Stimulated activated CD8-positive, alpha-beta memory T cell treated with anti-CD3 and anti-CD28 coated beads, Interleukin-12 subunit alpha, Interleukin-12 subunit beta, amount 100 ng/mL, for 24 hours (primary cell): ENCODE data around the gene RAB1A.

Experiments used
- DNase-seq: peaks from one replicate; pipeline ENCODE4 v3.0.0-alpha.2; 2020; ENCODE audit errors: extremely low read depth

The RAB1A gene

GRCh38 chr2:65093211-65093610 lies 36.7 kb downstream of the RAB1A start:
- no peak for DNase-seq

DNA sequence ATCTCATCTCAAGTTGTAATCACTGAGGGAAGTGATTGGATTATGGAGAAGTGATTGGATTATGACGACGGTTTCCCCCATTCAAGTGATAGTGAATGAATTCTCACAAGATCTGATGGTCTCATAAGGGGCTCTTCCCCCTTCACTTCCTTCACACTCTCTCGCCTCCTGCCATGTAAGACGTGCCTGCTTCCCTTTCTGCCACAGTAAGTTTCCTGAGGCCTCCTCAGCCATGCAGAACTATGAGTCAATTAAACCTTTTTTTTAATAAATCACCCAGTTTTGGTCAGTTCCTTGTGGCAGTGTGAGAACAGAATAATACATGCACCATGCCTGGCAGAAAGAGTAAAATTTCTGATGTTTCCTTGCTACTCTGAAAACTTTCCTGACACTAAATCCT lies 37.1 kb downstream of the RAB1A start:
- DNase-seq, result no peak

GRCh38 chr2:65085148-65085547 lies 44.8 kb downstream of the RAB1A start:
- no peak for DNase-seq

GRCh38 chr2:65081232-65081685 lies 48.6 kb downstream of the RAB1A start:
- DNase-seq, result no peak

DNA sequence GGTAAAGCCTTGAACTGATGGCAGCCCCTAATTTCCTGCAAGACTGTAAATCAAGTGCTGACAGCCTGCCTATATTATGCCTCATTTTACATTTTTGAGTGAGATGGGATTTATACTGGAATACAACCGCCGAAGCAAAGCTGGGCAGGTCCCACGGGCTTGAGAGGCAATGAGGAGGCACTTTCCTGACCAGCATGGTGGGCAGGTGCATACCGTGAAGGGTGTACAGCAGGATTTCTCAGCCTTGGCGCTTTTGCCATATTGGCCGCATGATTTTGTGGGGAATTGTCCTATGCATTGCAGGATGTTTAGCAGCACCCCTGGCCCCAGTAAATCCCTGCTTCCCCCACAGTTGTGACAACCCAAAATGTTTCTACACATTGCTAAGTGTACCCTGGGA lies 50.9 kb downstream of the RAB1A start:
- no peak for DNase-seq

DNA sequence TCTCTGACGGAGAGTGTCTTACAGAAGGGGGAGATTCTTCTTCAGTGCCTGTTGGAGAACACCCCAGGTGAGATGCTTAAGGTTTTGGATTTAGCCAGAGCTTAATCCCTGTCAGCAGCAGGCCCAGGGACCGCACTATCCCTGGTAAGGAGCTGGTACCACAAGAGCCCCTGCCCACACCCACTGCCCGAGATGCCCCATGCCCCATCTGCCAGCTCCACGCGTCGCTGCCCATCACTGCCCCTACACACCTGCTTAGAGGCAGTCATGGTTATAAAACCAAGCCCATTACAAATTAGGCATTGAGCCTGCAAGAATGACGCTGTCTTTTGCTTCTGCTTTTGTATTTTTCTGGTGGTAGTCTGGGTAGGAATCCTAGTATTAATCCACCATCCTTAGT lies 52.0 kb downstream of the RAB1A start:
- DNase-seq, result no peak

DNA sequence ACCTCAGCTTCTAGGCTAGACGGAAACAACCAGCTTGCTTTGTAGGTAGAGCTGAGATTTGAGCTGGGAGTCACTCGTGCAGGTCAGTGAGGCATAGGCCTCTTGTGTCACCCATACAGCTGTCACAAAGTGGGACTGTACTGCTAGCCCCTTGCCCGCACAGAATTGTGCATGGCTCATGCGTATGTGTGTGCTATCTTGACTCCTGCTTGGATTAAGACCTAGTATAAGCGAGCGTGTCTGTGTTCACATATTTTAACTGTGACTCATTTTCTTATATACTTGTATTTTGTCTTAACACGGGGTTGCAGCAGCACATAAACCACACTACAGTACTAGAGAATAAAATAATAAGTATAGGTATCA lies 53.6 kb downstream of the RAB1A start:
- DNase-seq, result no peak

GRCh38 chr2:65075605-65076344 lies 54.1 kb downstream of the RAB1A start:
- DNase-seq, result no peak

DNA sequence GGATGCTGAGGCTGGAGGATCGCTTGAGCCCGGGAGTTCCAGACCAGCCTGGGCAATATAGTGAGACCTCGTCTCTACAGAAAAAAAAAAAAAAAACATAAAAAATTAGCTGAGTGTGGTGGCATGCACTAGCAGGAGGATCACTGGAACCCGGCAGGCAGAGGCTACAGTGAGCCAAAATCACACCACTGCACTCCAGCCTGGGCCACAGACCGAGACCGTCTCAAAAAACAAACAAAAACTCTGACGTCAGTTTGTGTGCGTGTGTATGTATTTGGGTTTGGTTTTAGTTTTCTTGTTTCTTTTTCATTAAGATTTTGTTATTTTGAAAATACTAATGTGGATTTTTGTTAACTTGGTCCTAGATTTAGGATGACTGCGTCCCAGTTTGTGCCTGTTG lies 54.7 kb downstream of the RAB1A start:
- DNase-seq, result no peak

- DNase-seq, result no peak
Observed at GRCh38 chr2:65073879-65074565, 55.9 kb downstream of the RAB1A start.

DNA sequence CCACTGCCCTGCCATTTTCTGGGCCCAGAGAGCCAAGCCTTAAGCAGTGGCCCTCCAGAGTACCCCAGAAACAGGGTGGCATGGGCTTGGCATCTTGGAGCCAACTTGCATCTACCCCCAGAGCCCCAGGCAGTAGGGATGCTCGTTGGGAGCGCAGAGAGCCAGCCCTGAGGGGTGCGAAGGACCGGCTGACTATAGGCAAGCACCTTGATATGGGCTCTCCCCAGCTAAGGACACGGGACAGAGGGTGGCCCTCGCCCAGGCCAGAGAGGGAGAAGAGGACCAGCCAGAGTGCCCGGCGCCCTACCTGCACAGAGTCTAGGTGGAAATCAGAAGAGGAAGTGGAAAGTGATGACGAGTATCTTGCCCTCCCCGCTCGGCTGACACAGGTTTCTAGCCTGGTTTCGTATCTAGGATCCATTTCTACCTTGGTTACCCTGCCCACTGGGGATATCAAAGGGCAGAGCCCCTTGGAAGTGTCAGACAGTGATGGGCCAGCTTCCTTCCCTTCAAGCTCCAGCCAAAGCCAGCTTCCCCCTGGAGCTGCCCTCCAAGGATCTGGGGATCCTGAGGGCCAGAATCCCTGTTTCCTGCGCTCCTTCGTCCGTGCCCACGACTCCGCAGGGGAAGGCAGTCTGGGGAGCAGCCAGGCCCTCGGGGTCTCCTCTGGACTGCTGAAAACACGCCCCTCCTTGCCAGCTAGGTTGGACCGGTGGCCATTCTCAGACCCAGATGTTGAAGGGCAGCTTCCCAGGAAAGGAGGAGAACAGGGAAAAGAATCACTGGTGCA lies 57.5 kb downstream of the RAB1A start:
- DNase-seq, result no peak

- DNase-seq, result no peak
Observed at GRCh38 chr2:65071499-65072180, 58.3 kb downstream of the RAB1A start.

DNA sequence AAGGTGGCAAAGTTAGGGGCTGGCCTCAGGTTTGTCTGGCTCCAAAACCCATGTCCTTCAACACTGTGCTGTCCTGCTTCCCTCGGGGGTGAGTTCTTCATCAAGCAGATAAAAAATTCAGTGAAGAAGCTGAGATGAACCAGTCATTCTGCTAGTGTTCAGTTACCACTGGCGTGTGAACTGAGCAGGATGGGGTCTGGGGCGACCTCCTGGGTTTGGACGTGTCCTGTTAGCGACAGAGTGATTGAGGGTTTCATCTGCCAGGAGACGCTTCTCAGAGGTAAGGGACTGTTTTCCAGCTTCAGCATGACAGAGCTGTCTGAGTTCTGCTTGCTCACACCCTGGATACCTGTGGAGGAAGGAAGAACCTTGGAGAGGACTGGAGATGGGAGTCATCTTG lies 59.0 kb downstream of the RAB1A start:
- no peak for DNase-seq

- no peak for DNase-seq
Observed at GRCh38 chr2:65070172-65070830, 59.6 kb downstream of the RAB1A start.

GRCh38 chr2:65069439-65069824 lies 60.5 kb downstream of the RAB1A start:
- no peak for DNase-seq

GRCh38 chr2:65067806-65068553 lies 61.9 kb downstream of the RAB1A start:
- no peak for DNase-seq

DNA sequence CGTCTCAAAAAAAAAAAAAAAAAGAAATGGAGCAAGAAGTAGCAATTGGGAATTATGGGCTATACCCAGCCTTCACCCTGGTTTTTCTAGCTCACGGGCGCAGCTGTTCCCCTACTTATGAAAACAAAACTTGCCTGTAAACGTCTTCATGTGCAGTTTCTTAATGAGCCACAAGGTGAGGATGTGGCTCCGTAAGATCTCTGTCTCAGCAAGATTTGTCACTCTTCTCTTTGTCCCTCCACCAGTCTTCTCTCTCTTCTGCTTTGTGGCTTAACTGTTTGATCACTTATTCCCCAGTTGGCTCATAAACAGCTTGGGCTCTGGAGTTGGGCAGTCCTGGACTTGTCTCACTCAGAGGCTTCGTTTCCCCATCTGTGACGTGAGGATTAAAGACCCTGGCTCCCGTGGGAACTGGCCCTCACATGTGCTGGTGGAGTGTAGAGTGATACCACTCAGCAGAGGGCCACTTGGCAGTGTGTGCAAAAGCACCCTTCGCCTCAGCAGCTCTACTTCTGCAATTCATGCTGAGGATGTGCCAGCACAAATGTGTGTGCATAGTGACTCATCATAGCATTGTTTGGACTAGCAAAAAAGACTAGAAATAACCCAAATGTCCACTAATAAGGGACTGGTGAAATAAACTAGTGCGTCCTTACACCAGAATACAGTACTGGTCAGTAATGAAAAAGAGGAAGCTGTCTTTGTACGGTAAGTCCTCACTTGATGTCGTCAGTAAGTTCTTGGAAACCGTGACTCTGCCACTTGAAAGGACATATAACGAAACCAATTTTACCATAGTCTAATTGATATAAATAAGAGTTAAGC lies 65.0 kb downstream of the RAB1A start:
- no peak for DNase-seq

- DNase-seq, result no peak
Observed at GRCh38 chr2:65062843-65063825, 66.8 kb downstream of the RAB1A start.

DNA sequence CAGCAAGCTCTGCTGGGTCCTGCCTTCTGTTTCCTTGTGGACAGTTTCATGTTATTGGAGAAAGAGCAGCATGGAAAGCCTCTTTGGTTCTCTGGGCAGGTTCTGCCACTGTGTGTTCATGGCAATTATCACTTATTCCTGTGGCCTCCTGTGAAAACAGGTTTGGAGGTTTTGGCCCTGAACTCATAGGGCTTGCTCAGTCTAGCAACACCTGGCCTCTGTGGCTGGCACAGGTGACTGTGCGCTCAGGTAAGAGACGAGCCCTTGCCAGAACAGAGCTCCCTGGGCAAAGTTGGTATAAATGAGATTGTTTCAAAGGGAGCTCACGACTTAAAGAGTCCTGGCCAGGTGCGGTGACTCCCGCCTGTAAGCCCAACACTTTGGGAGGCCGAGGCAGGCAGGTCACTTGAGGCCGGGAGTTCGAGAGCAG lies 68.0 kb downstream of the RAB1A start:
- DNase-seq, result no peak
